Measurements from ENCODE around the gene CD247.

GRCh38 chr1:167542109-167543032 is 24.0 kb upstream of the CD247 start:
- no peak for TF ChIP-seq CTCF (conservative IDR thresholded peaks at IDR 0.05; ENCODE audit: low read length)
- no peak for TF ChIP-seq EZH2phosphoT487 (IDR thresholded peaks at IDR 0.05; ENCODE audit: borderline replicate concordance)
